Tibial nerve (tissue), 4 donors: ENCODE data around the gene INTS3. TPM values are rescaled to one million over a fixed set of nuclear protein-coding genes. Genes with fewer than 3 reads are reported as not detected.

Experiments
- DNase-seq, 2 donors: peaks; one replicate each; pipeline ENCODE4 v3.0.0-alpha.2; 2019; ENCODE audit warnings: low spot score in 2 of 2
- H3K27ac ChIP-seq, 4 donors: fragments of 200-600 bp; sonication (generic) in 3 of 4; one replicate each; pipeline ENCODE4 v1.5.1; 2017 to 2019; ENCODE audit warnings: mild to moderate bottlenecking in 1 of 4
- H3K27me3 ChIP-seq, 2 donors: fragments of 200-600 bp; sonication (generic) in 1 of 2; one replicate each; pipeline versions ENCODE4 v1.5.1 to v1.6.0; 2017 to 2019
- H3K36me3 ChIP-seq, 3 donors: fragments of 200-600 bp; sonication (generic); one replicate each; pipeline ENCODE4 v1.5.1; 2018 to 2019
- H3K4me1 ChIP-seq, 4 donors: fragments of 200-600 bp; sonication (generic) in 3 of 4; one replicate each; pipeline ENCODE4 v1.5.1; 2017 to 2019
- H3K4me3 ChIP-seq, 4 donors: fragments of 200-600 bp; sonication (generic) in 3 of 4; one replicate each; pipeline ENCODE4 v1.5.1; 2017 to 2019; ENCODE audit warnings: mild to moderate bottlenecking in 1 of 4, moderate library complexity in 1 of 4
- H3K9me3 ChIP-seq, 4 donors: fragments of 200-600 bp; sonication (generic) in 3 of 4; one replicate each; pipeline ENCODE4 v1.5.1; 2017 to 2019
- EP300 ChIP-seq, 2 donors: sonication (generic); formaldehyde crosslinking; IDR thresholded peaks; one replicate each; pipeline ENCODE4 v1.6.1; 2017; ENCODE audit warnings: antibody characterized with exemption in 2 of 2, mild to moderate bottlenecking in 1 of 2
- POLR2A ChIP-seq, 2 donors: fragments of 450-650 bp; IDR thresholded peaks; one replicate each; pipeline ENCODE4 v1.6.1; 2017; ENCODE audit warnings: antibody characterized with exemption in 2 of 2, mild to moderate bottlenecking in 2 of 2, moderate library complexity in 2 of 2
- WGBS, 2 donors: methylation state at CpG; one replicate each; pipeline ENCODE4 v1.1.5; 2018; 5-methylcytosine and 5-hydroxymethylcytosine counted together
- total RNA-seq, 4 donors: library from RNA; depleted of rRNA; stranded (reverse); fragments of >200 nt; gene quantifications; one replicate each; pipeline ENCODE4 v1.1.0, GENCODE V29; 2016
- TF ChIP-seq, protein P1 (sequence below), 5 experiments: fragments of 200-600 bp in 3 of 5; fragments of 450-650 bp in 2 of 5; sonication (generic) in 3 of 5; IDR thresholded peaks; one replicate each; pipeline ENCODE4 v1.5.1; 2016 to 2019; ENCODE audit warnings: antibody characterized with exemption in 5 of 5, mild to moderate bottlenecking in 3 of 5, moderate library complexity in 2 of 5

INTS3 gene
- total RNA-seq, 4 donors from 2014 or later = 66.6 to 79.5 (median 71.3) TPM

DNA sequence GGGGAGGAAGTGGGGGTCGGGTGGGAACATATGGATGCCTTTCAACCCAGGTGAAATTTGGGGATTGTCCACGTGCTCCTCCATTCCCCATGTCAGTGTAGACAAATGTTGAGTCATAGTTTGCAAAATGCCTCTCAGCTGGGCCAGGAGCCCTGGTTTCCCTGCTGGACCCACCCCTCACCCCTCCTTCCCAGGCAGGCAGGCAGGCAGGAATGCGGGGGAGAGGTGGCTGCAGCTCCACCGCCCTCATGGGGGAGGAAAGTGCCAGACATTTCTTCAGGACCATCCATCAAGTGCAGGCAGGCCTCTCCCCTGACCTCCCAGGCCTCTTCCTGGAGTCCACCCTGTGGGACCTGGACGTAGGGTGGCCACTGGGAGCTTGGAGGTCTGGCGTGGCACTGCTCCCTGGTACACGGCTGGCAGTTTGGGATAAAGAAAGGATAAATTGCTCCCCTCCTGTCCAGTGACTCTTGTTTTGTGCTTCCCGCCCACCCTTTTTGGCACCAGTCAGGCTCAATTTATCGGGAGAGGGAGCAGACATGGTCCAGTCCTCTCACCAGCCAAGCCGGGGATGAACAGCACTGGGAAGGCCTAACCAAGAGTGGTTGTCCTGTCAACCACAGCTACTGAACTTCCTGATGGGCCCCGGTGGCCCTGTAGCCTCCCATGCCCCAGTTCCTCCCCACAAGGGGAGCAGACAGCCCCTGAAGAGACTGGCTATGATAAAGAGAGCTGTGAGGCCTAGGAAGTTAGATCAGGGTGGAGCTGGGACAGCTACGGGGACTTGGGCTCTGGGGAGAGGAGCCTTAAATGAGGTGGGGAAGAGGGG is 30.4 kb upstream of the INTS3 start:
- Histone ChIP-seq H3K4me3 (peak overlapping the region in 1 of 4 donors; percentile 32), H3K4me1 (peaks cover 0 to 20% (median 7%) of the 10 kb centered on the region in 4 donors), H3K27me3 (no peaks in the 10 kb centered on the region), H3K27ac (peak overlapping the region; percentile 38 to 79 (median 69)), H3K9me3 (no peaks in the 10 kb centered on the region), H3K36me3 (peaks cover 0 to 3% (median 0%) of the 10 kb centered on the region in 3 donors)
- 62 to 70% methylated on average over 10 to 12 of the region's 12 CpGs for WGBS, 2 donors
- DNase-seq = no peak
- no peak for TF ChIP-seq POLR2A (IDR thresholded peaks at IDR 0.05)
- TF ChIP-seq, protein P1, sequence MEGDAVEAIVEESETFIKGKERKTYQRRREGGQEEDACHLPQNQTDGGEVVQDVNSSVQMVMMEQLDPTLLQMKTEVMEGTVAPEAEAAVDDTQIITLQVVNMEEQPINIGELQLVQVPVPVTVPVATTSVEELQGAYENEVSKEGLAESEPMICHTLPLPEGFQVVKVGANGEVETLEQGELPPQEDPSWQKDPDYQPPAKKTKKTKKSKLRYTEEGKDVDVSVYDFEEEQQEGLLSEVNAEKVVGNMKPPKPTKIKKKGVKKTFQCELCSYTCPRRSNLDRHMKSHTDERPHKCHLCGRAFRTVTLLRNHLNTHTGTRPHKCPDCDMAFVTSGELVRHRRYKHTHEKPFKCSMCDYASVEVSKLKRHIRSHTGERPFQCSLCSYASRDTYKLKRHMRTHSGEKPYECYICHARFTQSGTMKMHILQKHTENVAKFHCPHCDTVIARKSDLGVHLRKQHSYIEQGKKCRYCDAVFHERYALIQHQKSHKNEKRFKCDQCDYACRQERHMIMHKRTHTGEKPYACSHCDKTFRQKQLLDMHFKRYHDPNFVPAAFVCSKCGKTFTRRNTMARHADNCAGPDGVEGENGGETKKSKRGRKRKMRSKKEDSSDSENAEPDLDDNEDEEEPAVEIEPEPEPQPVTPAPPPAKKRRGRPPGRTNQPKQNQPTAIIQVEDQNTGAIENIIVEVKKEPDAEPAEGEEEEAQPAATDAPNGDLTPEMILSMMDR (IDR thresholded peaks at IDR 0.05) = no peak
- peak in 1 of 2 donors; percentile 31 for TF ChIP-seq EP300 (IDR thresholded peaks at IDR 0.05)

DNA sequence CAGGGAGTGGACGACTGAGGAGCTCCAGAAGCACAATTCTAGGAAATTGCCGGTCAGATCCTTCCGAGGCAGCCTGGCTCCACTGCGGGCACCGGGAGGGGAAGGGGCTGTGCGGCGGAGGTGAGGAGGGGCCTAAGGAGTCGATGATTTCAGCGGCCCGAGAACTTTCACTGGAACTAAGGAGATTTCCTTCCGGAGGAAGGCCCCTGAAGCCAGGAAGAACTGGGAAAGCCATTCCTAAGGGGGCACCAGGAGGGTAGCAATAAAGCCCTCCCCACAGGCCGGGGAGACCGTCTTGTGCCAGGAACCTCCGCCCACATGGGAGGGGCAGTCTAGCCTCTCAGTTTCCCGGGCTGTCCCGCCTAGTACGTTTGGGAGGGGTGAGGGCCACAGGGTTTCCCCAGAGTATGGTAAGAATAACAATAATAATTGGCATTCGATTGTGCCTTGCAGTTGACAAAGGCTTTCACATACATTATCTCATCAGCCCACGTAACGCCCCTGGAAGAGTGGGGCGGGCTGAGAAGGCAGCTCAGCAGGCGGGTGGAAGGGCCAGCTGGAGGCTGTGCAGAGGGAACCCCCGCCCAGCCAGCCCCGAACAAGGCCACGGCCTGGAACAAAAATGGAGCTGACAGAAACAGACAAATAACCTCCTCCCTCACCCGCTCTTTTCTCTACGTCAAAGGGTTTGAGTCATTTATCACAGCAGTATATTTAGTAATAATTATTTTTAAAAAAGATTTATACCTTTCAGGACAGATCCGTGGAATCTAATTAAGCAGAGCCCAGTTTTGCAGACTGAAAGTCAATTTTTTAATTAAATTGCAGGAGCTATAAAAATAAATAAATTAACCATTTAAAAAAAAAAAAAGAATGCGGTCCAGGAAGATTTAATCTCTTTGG is 29.6 kb upstream of the INTS3 start:
- Histone ChIP-seq H3K36me3 (peaks cover 0 to 3% (median 0%) of the 10 kb centered on the region in 3 donors), H3K27ac (peak overlapping the region; percentile 38 to 79 (median 69)), H3K9me3 (no peaks in the 10 kb centered on the region), H3K4me3 (peak overlapping the region in 3 of 4 donors; percentile 11 to 32 (median 11)), H3K4me1 (peaks cover 0 to 20% (median 7%) of the 10 kb centered on the region in 4 donors), H3K27me3 (no peaks in the 10 kb centered on the region)
- peak; percentile 17 to 37 for DNase-seq
- TF ChIP-seq, protein P1 (IDR thresholded peaks at IDR 0.05) = no peak
- TF ChIP-seq EP300 (IDR thresholded peaks at IDR 0.05) (peak in 1 of 2 donors; percentile 33), POLR2A (IDR thresholded peaks at IDR 0.05) (no peak)
- WGBS, 2 donors = 22 to 23% methylated on average over 29 of the region's 29 CpGs

DNA sequence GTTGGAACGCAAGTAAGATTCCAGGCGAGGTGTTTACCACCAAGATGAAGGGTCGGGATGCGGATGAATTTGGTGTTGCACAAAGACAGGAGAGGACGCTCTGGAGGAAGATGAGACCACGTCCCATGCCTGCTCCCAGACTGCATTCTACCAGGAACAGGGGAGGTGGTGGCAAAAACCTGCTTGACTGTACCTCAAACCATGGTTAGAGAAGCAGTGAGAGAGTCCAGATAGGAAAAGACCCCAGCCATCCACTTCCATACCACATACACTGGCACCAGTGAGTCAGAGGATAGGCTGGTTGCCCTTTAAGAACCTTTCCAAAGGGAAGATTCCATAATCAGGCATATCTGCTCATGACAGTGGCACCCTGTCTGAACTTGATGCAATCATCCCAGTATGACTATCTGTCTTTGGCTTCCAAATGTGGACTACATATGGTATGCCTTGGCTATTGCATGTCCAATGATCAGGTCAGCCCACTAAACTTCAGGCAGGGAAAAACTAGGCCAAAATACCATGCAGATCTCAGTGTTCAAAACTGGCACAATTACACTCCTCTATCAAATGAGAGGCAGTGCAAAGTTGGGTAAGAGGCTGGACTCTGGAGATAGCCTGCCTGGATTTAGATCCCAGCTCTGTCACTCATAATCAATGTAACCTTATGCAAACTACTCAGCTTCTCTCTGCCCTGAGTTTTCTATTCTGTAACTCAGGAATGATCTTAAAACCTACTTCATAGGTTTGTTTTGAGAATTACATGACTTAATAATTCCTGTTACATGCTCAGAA is 28.7 kb upstream of the INTS3 start:
- Histone ChIP-seq H3K9me3 (no peaks in the 10 kb centered on the region), H3K27ac (peak overlapping the region in 1 of 4 donors; percentile 68), H3K27me3 (no peaks in the 10 kb centered on the region), H3K4me3 (no peak overlapping the region), H3K36me3 (no peaks in the 10 kb centered on the region), H3K4me1 (peaks cover 0 to 20% (median 7%) of the 10 kb centered on the region in 4 donors)
- no peak for DNase-seq
- 92 to 97% methylated on average over 6 of the region's 6 CpGs for WGBS, 2 donors
- TF ChIP-seq POLR2A (IDR thresholded peaks at IDR 0.05) (no peak), EP300 (IDR thresholded peaks at IDR 0.05) (no peak)
- TF ChIP-seq, protein P1 (IDR thresholded peaks at IDR 0.05) = no peak

DNA sequence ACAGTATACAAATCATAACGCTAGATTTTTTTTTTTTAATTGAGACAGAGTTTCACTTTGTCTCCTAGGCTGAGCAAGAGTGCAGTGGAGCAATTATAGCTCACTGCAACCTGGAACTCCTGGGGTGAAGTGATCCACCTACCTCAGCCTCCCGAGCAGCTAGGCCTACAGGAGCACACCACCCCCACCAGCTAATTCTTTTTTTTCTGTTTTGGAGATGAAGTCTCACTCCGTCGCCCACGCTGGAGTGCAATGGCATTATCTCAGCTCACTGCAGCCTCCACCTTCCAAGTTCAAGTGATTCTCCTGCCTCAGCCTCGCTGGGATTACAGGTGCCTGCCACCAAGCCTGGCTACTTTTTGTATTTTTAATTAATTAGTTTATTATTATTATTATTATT is 28.1 kb upstream of the INTS3 start:
- 84 to 94% methylated on average over 6 of the region's 6 CpGs for WGBS, 2 donors
- Histone ChIP-seq H3K4me3 (no peak overlapping the region), H3K27ac (no peak overlapping the region), H3K36me3 (no peaks in the 10 kb centered on the region), H3K9me3 (no peaks in the 10 kb centered on the region), H3K4me1 (peaks cover 0 to 20% (median 7%) of the 10 kb centered on the region in 4 donors), H3K27me3 (no peaks in the 10 kb centered on the region)
- no peak for DNase-seq
- TF ChIP-seq EP300 (IDR thresholded peaks at IDR 0.05) (no peak), POLR2A (IDR thresholded peaks at IDR 0.05) (no peak)
- TF ChIP-seq, protein P1 (IDR thresholded peaks at IDR 0.05) = no peak
